Peyer's patch (tissue), 4 donors: ENCODE measurements around the gene FBXO10. TPM values are rescaled to one million over a fixed set of nuclear protein-coding genes. Genes with fewer than 3 reads are reported as not detected.
A peak's percentile ranks its signal among the peaks of the same experiment; 100 is the strongest.

Experiments
- DNase-seq, 3 donors: peaks; one replicate each; pipeline ENCODE4 v3.0.0-alpha.2; 2017 to 2019
- H3K27ac ChIP-seq, 4 donors: fragments of 200-600 bp; sonication (generic); one replicate each; pipeline ENCODE4 v1.5.1; 2016 to 2019
- H3K27me3 ChIP-seq, 2 donors: fragments of 200-600 bp; sonication (generic); one replicate each; pipeline ENCODE4 v1.5.1; 2019
- H3K36me3 ChIP-seq, 3 donors: fragments of 200-600 bp; sonication (generic); one replicate each; pipeline ENCODE4 v1.5.1; 2016 to 2019
- H3K4me1 ChIP-seq, 4 donors: fragments of 200-600 bp; sonication (generic); one replicate each; pipeline ENCODE4 v1.5.1; 2016 to 2019
- H3K4me3 ChIP-seq, 4 donors: fragments of 200-600 bp; sonication (generic); 1 replicate in 3 of 4; 2 replicates in 1 of 4; pipeline ENCODE4 v1.5.1; 2016 to 2019; ENCODE audit warnings: mild to moderate bottlenecking in 1 of 4
- H3K9me3 ChIP-seq, 4 donors: fragments of 200-600 bp; sonication (generic); one replicate each; pipeline ENCODE4 v1.5.1; 2016 to 2019; ENCODE audit warnings: mild to moderate bottlenecking in 1 of 4
- POLR2A ChIP-seq, 2 donors: fragments of 450-650 bp; IDR thresholded peaks; one replicate each; pipeline ENCODE4 v1.5.1; 2017; ENCODE audit warnings: antibody characterized with exemption in 2 of 2, mild to moderate bottlenecking in 2 of 2, moderate library complexity in 2 of 2
- total RNA-seq, 4 donors: library from RNA; depleted of rRNA; stranded (reverse); fragments of >200 nt; gene quantifications; one replicate each; pipeline ENCODE4 v1.1.0, GENCODE V29; 2016
- TF ChIP-seq, protein P1 (sequence below), 6 experiments: fragments of 450-650 bp in 4 of 6; fragments of 200-600 bp in 2 of 6; sonication (generic) in 1 of 6; IDR thresholded peaks; one replicate each; pipeline ENCODE4 v1.5.1; 2017 to 2019; ENCODE audit warnings: antibody characterized with exemption in 6 of 6, mild to moderate bottlenecking in 3 of 6, moderate library complexity in 1 of 6

FBXO10 gene
- total RNA-seq, 4 donors from 2014 or later: 1.6 to 12.4 (median 4.2) TPM

DNA sequence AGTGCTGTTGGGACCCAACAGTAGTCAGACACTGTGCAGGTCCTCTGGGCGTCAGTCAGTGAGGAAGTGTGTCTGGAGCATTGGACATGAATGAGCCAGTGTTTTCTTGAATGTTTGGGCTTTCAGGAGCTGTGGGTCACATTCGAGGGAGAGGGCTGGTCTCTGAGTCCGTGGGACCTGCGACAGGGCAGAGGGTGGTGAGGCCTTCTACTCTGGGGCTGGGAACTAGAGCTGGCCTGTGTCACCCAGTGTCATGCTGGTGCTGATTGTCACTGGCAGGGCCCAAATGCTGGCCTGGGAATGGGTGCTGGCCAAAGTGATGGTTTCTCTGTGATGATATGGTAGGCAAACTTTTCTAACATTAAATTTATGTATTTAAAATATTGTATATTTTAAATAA is 80.2 kb downstream of the FBXO10 start:
- Histone ChIP-seq H3K4me1 (no peaks in the 10 kb centered on the region), H3K4me3 (no peak overlapping the region), H3K36me3 (peaks cover 0 to 83% (median 0%) of the 10 kb centered on the region in 3 donors), H3K27ac (no peak overlapping the region), H3K27me3 (no peaks in the 10 kb centered on the region), H3K9me3 (no peaks in the 10 kb centered on the region)
- TF ChIP-seq POLR2A (IDR thresholded peaks at IDR 0.05): no peak
- TF ChIP-seq, protein P1, sequence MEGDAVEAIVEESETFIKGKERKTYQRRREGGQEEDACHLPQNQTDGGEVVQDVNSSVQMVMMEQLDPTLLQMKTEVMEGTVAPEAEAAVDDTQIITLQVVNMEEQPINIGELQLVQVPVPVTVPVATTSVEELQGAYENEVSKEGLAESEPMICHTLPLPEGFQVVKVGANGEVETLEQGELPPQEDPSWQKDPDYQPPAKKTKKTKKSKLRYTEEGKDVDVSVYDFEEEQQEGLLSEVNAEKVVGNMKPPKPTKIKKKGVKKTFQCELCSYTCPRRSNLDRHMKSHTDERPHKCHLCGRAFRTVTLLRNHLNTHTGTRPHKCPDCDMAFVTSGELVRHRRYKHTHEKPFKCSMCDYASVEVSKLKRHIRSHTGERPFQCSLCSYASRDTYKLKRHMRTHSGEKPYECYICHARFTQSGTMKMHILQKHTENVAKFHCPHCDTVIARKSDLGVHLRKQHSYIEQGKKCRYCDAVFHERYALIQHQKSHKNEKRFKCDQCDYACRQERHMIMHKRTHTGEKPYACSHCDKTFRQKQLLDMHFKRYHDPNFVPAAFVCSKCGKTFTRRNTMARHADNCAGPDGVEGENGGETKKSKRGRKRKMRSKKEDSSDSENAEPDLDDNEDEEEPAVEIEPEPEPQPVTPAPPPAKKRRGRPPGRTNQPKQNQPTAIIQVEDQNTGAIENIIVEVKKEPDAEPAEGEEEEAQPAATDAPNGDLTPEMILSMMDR (IDR thresholded peaks at IDR 0.05): no peak
- no peak for DNase-seq

DNA sequence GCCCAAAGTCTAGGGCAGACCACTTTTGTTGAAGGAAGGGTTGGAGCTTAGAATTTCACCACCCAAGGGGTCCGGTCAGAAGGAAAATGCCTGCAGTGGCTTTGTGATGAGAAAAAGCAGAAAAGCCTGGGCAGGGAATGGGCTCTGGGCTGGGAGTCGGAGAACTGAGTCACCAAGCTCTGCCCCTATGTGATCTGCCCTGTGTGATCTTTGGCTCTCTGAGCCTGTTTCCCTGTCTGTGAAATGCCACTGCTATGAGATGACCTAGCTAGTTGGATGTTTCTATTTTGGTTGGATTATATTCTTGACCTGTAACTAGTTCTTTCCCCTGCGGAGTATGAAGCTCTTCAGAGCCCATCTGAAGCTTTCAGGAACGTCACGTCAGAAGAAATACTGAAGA is 80.6 kb downstream of the FBXO10 start:
- no peak for TF ChIP-seq POLR2A (IDR thresholded peaks at IDR 0.05)
- TF ChIP-seq, protein P1 (IDR thresholded peaks at IDR 0.05): no peak
- no peaks in the 10 kb centered on the region for H3K4me1 ChIP-seq
- peaks cover 0 to 86% (median 0%) of the 10 kb centered on the region in 3 donors for H3K36me3 ChIP-seq
- no peak overlapping the region for H3K27ac ChIP-seq
- no peak for DNase-seq
- no peaks in the 10 kb centered on the region for H3K27me3 ChIP-seq
- H3K9me3 ChIP-seq: no peaks in the 10 kb centered on the region
- H3K4me3 ChIP-seq: no peak overlapping the region

DNA sequence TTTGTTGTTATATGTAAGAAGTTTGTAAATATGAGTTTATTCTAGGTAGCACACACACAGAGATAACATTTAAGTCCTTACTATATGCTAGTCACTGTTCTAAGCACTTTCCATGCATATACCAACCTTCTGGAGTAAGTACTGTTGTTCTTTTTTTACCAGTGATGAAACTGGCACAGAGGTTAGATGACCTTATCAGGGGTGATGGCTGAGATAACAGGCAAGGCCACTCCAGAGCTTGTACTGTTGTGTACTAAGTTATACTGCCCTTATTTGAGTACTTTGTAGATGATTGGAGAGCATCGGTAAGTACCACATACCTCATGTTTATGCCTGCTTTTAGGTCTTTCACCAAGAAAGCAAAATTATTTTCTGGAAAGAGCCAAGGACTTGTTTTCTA is 84.2 kb downstream of the FBXO10 start:
- H3K4me1 ChIP-seq: peaks cover 0 to 10% (median 2%) of the 10 kb centered on the region in 4 donors
- TF ChIP-seq POLR2A (IDR thresholded peaks at IDR 0.05): no peak
- TF ChIP-seq, protein P1 (IDR thresholded peaks at IDR 0.05): no peak
- H3K4me3 ChIP-seq: no peak overlapping the region
- H3K36me3 ChIP-seq: peaks cover 0 to 72% (median 0%) of the 10 kb centered on the region in 3 donors
- H3K9me3 ChIP-seq: no peaks in the 10 kb centered on the region
- no peaks in the 10 kb centered on the region for H3K27me3 ChIP-seq
- no peak overlapping the region for H3K27ac ChIP-seq
- DNase-seq: no peak

DNA sequence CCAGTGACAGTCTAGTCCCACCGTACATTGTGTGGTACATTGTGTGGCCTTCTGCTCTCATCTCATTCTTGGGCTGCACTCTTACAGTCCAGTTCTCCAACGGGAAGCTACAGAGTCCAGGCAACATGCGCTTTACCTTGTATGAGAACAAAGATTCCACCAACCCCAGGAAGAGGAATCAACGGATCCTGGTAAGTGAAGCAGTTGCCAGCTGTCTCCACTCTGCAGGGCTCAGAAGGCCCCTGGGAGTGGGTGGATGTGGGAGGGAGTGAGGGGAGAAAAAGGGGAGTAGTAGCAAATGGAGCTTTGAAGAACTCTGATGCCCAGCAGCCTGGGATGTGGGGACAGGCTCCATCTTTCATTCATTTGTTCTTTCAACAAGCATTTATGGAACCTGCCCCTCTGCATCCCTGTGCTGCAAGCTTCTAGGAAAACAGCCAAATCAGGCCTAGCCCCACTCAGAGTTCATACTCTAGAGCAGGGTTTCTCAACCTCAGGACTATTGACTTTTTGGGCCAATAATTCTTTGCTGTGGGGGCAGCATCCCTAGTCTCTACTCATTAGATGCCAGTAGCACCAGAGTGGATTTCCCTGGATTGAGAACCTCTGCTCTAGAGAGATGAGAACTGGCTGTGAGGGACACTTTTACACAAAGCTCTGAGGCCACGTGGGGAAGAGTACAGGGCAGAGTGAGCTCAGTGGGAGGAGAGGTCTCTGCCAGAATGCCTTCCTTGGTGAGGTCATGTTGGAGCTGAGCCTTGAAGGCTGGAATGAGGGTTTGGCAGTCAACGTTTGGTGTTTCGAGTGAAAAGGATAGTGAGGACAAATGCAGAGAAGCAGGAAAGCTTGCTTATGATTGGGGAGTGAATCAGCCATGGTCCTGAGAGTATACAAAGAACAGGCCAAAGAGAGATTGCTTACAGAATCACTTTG is 89.3 kb downstream of the FBXO10 start:
- Histone ChIP-seq H3K36me3 (peaks cover 0 to 26% (median 0%) of the 10 kb centered on the region in 3 donors), H3K9me3 (no peaks in the 10 kb centered on the region), H3K27me3 (no peaks in the 10 kb centered on the region), H3K27ac (peak overlapping the region; percentile 65 to 83 (median 74)), H3K4me1 (peaks cover 0 to 18% (median 8%) of the 10 kb centered on the region in 4 donors), H3K4me3 (peak overlapping the region; percentile 57 to 86 (median 72))
- DNase-seq: no peak
- TF ChIP-seq, protein P1 (IDR thresholded peaks at IDR 0.05): no peak
- TF ChIP-seq POLR2A (IDR thresholded peaks at IDR 0.05): no peak

DNA sequence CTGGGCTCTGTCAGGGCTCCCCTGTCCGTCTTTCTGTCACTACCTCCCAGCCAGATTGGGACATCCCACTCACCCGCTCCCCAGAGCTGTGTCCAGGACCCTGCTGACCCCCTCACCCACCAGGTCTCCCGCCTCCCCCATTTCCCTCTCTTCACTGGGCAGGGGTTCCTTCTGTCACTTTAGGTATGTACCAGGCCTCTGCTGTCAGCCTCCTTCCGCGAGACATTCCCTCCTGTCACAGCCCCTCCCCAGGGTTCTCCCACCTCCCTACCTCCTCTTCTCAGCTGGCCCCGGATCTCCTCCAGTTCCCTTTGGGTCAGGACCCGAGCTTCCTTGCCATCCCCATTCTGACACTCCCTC is 89.9 kb downstream of the FBXO10 start:
- Histone ChIP-seq H3K9me3 (no peaks in the 10 kb centered on the region), H3K4me1 (peaks cover 0 to 18% (median 8%) of the 10 kb centered on the region in 4 donors), H3K4me3 (peak overlapping the region; percentile 57 to 86 (median 72)), H3K27ac (peak overlapping the region; percentile 65 to 83 (median 74)), H3K27me3 (no peaks in the 10 kb centered on the region), H3K36me3 (peaks cover 0 to 20% (median 0%) of the 10 kb centered on the region in 3 donors)
- TF ChIP-seq, protein P1 (IDR thresholded peaks at IDR 0.05): no peak
- TF ChIP-seq POLR2A (IDR thresholded peaks at IDR 0.05): no peak
- no peak for DNase-seq
